ENCODE results near the gene TRIO.

The TRIO gene

GRCh38 chr5:14518638-14519037, 375.5 kb downstream of the TRIO start:
- Histone ChIP-seq H3K27ac (ENCODE audit: extremely low read depth, low read depth, low read length) (no peak overlapping the region), H3K4me1 (ENCODE audit: control insufficient read depth, insufficient read depth, low read length) (no peaks in the 10 kb centered on the region), H3K36me3 (ENCODE audit: control insufficient read depth in 2 of 2, insufficient read depth in 1 of 2, low read length in 2 of 2) (no peaks in the 10 kb centered on the region), H3K4me3 (ENCODE audit: low read depth, low read length) (no peak overlapping the region), H3K9me3 (ENCODE audit: control insufficient read depth, insufficient read depth, low read depth, low read length) (no peaks in the 10 kb centered on the region)
- TF ChIP-seq ZNF146 (tag by site-specific recombination; IDR thresholded peaks at IDR 0.05) (peak; percentile 86), TRIM28 (IDR thresholded peaks at IDR 0.05; ENCODE audit: borderline replicate concordance, low read length) (no peak), ZSCAN16 (tag by site-specific recombination; IDR thresholded peaks at IDR 0.05) (no peak), ZNF529 (tag by site-specific recombination; IDR thresholded peaks at IDR 0.05; ENCODE audit: insufficient replicate concordance) (no peak)
- POLR2A ChIA-PET: no interaction called here
- CTCF ChIA-PET: interaction anchor here (0.6 kb wide), 1 partner anchor 58 kb away, joined by 3 read pairs; no protein-coding TSS in a partner anchor

- Histone ChIP-seq H3K4me3 (ENCODE audit: low read depth, low read length) (no peak overlapping the region), H3K27ac (ENCODE audit: extremely low read depth, low read depth, low read length) (no peak overlapping the region), H3K9me3 (ENCODE audit: control insufficient read depth, insufficient read depth, low read depth, low read length) (no peaks in the 10 kb centered on the region), H3K4me1 (ENCODE audit: control insufficient read depth, insufficient read depth, low read length) (no peaks in the 10 kb centered on the region), H3K36me3 (ENCODE audit: control insufficient read depth in 2 of 2, insufficient read depth in 1 of 2, low read length in 2 of 2) (no peaks in the 10 kb centered on the region)
- ChIA-PET CTCF (no interaction called here), POLR2A (no interaction called here)
- TF ChIP-seq FEZF1 (tag by site-specific recombination; IDR thresholded peaks at IDR 0.05) (no peak), ZFP41 (tag by site-specific recombination; IDR thresholded peaks at IDR 0.05; ENCODE audit: borderline replicate concordance) (no peak), MZF1 (tag by site-specific recombination; IDR thresholded peaks at IDR 0.05; ENCODE audit: borderline replicate concordance) (no peak), ZNF266 (tag by site-specific recombination; IDR thresholded peaks at IDR 0.05; ENCODE audit: low read depth) (no peak), ZNF280D (tag by site-specific recombination; IDR thresholded peaks at IDR 0.05) (no peak), PRDM2 (tag by site-specific recombination; IDR thresholded peaks at IDR 0.05; ENCODE audit: borderline replicate concordance) (no peak), ZBTB6 (tag by site-specific recombination; IDR thresholded peaks at IDR 0.05) (no peak), CTCF (tag by site-specific recombination; IDR thresholded peaks at IDR 0.05) (no peak), YY1 (tag by site-specific recombination; IDR thresholded peaks at IDR 0.05) (no peak)
These were observed 378.6 kb downstream of the TRIO start for GRCh38 chr5:14521748-14522147.
